Sigmoid colon (tissue), 7 donors: ENCODE data around the gene B4GALNT3. TPM values are rescaled to one million over a fixed set of nuclear protein-coding genes. Genes with fewer than 3 reads are reported as not detected.

Experiments used
- DNase-seq: peaks from one replicate; pipeline ENCODE4 v3.0.0-alpha.2; 2019
- H3K27ac ChIP-seq, 4 donors: fragments of 200-600 bp; sonication (generic); one replicate each; pipeline ENCODE4 v1.5.1; 2016 to 2019; ENCODE audit warnings: mild to moderate bottlenecking in 1 of 4
- H3K27me3 ChIP-seq, 3 donors: fragments of 200-600 bp; sonication (generic); one replicate each; pipeline ENCODE4 v1.5.1; 2019; ENCODE audit warnings: mild to moderate bottlenecking in 1 of 3
- H3K36me3 ChIP-seq, 4 donors: fragments of 200-600 bp; sonication (generic); one replicate each; pipeline ENCODE4 v1.5.1; 2016 to 2019
- H3K4me1 ChIP-seq, 4 donors: fragments of 200-600 bp; sonication (generic); one replicate each; pipeline ENCODE4 v1.5.1; 2017 to 2019
- H3K4me3 ChIP-seq, 4 donors: fragments of 200-600 bp; sonication (generic); one replicate each; pipeline ENCODE4 v1.5.1; 2017 to 2019; ENCODE audit warnings: mild to moderate bottlenecking in 2 of 4, moderate library complexity in 1 of 4
- H3K9me3 ChIP-seq, 4 donors: fragments of 200-600 bp in 3 of 4; sonication (generic) in 3 of 4; one replicate each; pipeline versions ENCODE4 v1.5.1 to v1.6.1; 2013 to 2019
- EP300 ChIP-seq, 4 donors: sonication (generic); formaldehyde crosslinking; IDR thresholded peaks; one replicate each; pipeline ENCODE4 v1.6.1; 2017; ENCODE audit warnings: antibody characterized with exemption in 4 of 4
- POLR2A ChIP-seq, 2 donors: fragments of 450-650 bp; IDR thresholded peaks; one replicate each; pipeline ENCODE4 v1.6.1; 2016; ENCODE audit warnings: antibody characterized with exemption in 2 of 2, mild to moderate bottlenecking in 2 of 2, moderate library complexity in 2 of 2
- POLR2AphosphoS5 ChIP-seq, 4 donors: sonication (generic); formaldehyde crosslinking; IDR thresholded peaks; one replicate each; pipeline ENCODE4 v1.6.1; 2017; ENCODE audit warnings: antibody characterized with exemption in 4 of 4
- WGBS, 2 donors: extraction: QIAGEN DNeasy Blood & Tissue Kit; methylation state at CpG; one replicate each; pipeline ENCODE4 v1.1.7; 2013; 5-methylcytosine and 5-hydroxymethylcytosine counted together
- intact Hi-C: fragments of 100-400 bp; cut with DNase I; formaldehyde crosslinking; loops from one replicate; pipeline ENCODE4 v1.15.1; 2023
- polyA plus RNA-seq, 3 donors: library from polyadenylated mRNA; stranded (reverse); fragments of 200-250 nt; gene quantifications; one replicate each; pipeline ENCODE4 v1.2.3, GENCODE V29; 2013
- total RNA-seq, 4 donors: library from RNA; depleted of rRNA; stranded (reverse); fragments of >200 nt; gene quantifications; one replicate each; pipeline ENCODE4 v1.1.0, GENCODE V29; 2016
- TF ChIP-seq, protein P1 (sequence below), 4 experiments: fragments of 450-650 bp in 3 of 4; fragments of 200-600 bp in 1 of 4; IDR thresholded peaks; one replicate each; pipeline ENCODE4 v1.5.1; 2016 to 2019; ENCODE audit warnings: antibody characterized with exemption in 4 of 4, mild to moderate bottlenecking in 3 of 4, moderate library complexity in 2 of 4
- donor health status: healthy with polysubstance abuse.
- donor health status: Bipolar disorder and iron deficiency.
- donor health status: healthy.

B4GALNT3 gene
- total and polyA plus RNA-seq, 7 donors, result under 0.01 to 74.2 (median 0.36) TPM

GRCh38 chr12:466039-466438 is 6.3 kb downstream of the B4GALNT3 start:
- H3K4me1 ChIP-seq, result peaks cover 0 to under 1% (median 0%) of the 10 kb centered on the region in 4 donors
- WGBS, 2 donors, result 53 to 78% methylated on average over 8 of the region's 8 CpGs
- TF ChIP-seq POLR2A (IDR thresholded peaks at IDR 0.05) (no peak), POLR2AphosphoS5 (IDR thresholded peaks at IDR 0.05) (no peak), EP300 (IDR thresholded peaks at IDR 0.05) (no peak)
- TF ChIP-seq, protein P1, sequence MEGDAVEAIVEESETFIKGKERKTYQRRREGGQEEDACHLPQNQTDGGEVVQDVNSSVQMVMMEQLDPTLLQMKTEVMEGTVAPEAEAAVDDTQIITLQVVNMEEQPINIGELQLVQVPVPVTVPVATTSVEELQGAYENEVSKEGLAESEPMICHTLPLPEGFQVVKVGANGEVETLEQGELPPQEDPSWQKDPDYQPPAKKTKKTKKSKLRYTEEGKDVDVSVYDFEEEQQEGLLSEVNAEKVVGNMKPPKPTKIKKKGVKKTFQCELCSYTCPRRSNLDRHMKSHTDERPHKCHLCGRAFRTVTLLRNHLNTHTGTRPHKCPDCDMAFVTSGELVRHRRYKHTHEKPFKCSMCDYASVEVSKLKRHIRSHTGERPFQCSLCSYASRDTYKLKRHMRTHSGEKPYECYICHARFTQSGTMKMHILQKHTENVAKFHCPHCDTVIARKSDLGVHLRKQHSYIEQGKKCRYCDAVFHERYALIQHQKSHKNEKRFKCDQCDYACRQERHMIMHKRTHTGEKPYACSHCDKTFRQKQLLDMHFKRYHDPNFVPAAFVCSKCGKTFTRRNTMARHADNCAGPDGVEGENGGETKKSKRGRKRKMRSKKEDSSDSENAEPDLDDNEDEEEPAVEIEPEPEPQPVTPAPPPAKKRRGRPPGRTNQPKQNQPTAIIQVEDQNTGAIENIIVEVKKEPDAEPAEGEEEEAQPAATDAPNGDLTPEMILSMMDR (IDR thresholded peaks at IDR 0.05), result no peak
- no peak overlapping the region for H3K27ac ChIP-seq
- DNase-seq, result no peak
- no peaks in the 10 kb centered on the region for H3K9me3 ChIP-seq
- peaks cover 0 to 5% (median 0%) of the 10 kb centered on the region in 3 donors for H3K27me3 ChIP-seq
- intact Hi-C loops, result no loop called here
- no peaks in the 10 kb centered on the region for H3K36me3 ChIP-seq
- H3K4me3 ChIP-seq, result no peak overlapping the region

DNA sequence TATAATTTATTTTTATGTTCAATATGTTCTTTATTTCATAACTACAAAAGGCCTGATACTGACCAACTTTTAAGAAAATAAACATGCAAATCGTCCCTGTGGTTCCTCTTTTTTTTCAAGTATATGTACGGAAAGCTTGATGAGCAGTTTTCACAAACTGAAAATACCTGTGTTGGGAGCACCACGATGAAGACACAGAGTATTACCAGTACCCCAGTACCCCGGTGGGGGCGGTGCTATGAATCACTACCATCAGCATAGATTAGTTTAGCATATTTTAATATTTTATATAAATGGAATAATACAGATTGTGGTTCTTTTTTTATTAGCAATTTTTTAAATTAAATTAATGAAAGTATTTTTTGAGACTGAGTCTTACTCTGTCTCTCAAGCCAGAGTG is 7.0 kb downstream of the B4GALNT3 start:
- H3K9me3 ChIP-seq, result no peaks in the 10 kb centered on the region
- 69 to 78% methylated on average over 5 of the region's 5 CpGs for WGBS, 2 donors
- DNase-seq, result no peak
- H3K27me3 ChIP-seq, result no peaks in the 10 kb centered on the region
- intact Hi-C loops, result no loop called here
- H3K4me1 ChIP-seq, result no peaks in the 10 kb centered on the region
- H3K4me3 ChIP-seq, result no peak overlapping the region
- H3K36me3 ChIP-seq, result no peaks in the 10 kb centered on the region
- H3K27ac ChIP-seq, result no peak overlapping the region
- TF ChIP-seq POLR2A (IDR thresholded peaks at IDR 0.05) (no peak), POLR2AphosphoS5 (IDR thresholded peaks at IDR 0.05) (no peak), EP300 (IDR thresholded peaks at IDR 0.05) (no peak)
- TF ChIP-seq, protein P1 (IDR thresholded peaks at IDR 0.05), result no peak

GRCh38 chr12:467591-467990 is 7.9 kb downstream of the B4GALNT3 start:
- Histone ChIP-seq H3K27ac (no peak overlapping the region), H3K4me3 (no peak overlapping the region), H3K36me3 (no peaks in the 10 kb centered on the region), H3K4me1 (no peaks in the 10 kb centered on the region), H3K27me3 (no peaks in the 10 kb centered on the region), H3K9me3 (no peaks in the 10 kb centered on the region)
- DNase-seq, result no peak
- TF ChIP-seq POLR2A (IDR thresholded peaks at IDR 0.05) (no peak), POLR2AphosphoS5 (IDR thresholded peaks at IDR 0.05) (no peak), EP300 (IDR thresholded peaks at IDR 0.05) (no peak)
- TF ChIP-seq, protein P1 (IDR thresholded peaks at IDR 0.05), result no peak
- intact Hi-C loops, result no loop called here
- WGBS, 2 donors, result 41 to 83% methylated on average over 6 of the region's 6 CpGs

- no peaks in the 10 kb centered on the region for H3K4me1 ChIP-seq
- H3K36me3 ChIP-seq, result no peaks in the 10 kb centered on the region
- no peak overlapping the region for H3K27ac ChIP-seq
- H3K27me3 ChIP-seq, result peaks cover 0 to 4% (median 0%) of the 10 kb centered on the region in 3 donors
- 62 to 66% methylated on average over 10 of the region's 10 CpGs for WGBS, 2 donors
- intact Hi-C loops, result no loop called here
- DNase-seq, result no peak
- TF ChIP-seq EP300 (IDR thresholded peaks at IDR 0.05), result no peak
- TF ChIP-seq, protein P1 (IDR thresholded peaks at IDR 0.05), result no peak
- no peak for TF ChIP-seq POLR2AphosphoS5 (IDR thresholded peaks at IDR 0.05)
- TF ChIP-seq POLR2A (IDR thresholded peaks at IDR 0.05), result no peak
- H3K9me3 ChIP-seq, result no peaks in the 10 kb centered on the region
- no peak overlapping the region for H3K4me3 ChIP-seq
Measured at GRCh38 chr12:468671-469389, 9.1 kb downstream of the B4GALNT3 start.
